ENCODE measurements around the gene ANXA3. TPM values are rescaled to one million over a fixed set of nuclear protein-coding genes. Genes with fewer than 3 reads are reported as not detected.

ANXA3 gene
- total RNA-seq, 1 donor from 2014 or later: 68.7 TPM

GRCh38 chr4:78513411-78513975, 38.1 kb upstream of the ANXA3 start:
- H3K9me3 ChIP-seq (ENCODE audit: insufficient read depth, low read depth, low read length): no peaks in the 10 kb centered on the region
- no peak overlapping the region for H2AFZ ChIP-seq (ENCODE audit: low read depth, low read length)
- no peaks in the 10 kb centered on the region for H3K27me3 ChIP-seq (ENCODE audit: insufficient read depth, low read length)
- H3K27me3 Mint-ChIP-seq (ENCODE audit: low read depth, unreplicated experiment): no peaks in the 10 kb centered on the region
- peaks cover 3% of the 10 kb centered on the region for H3K4me1 Mint-ChIP-seq (ENCODE audit: low read depth, unreplicated experiment)
- H3K36me3 Mint-ChIP-seq (ENCODE audit: low read depth, unreplicated experiment): peaks cover 3% of the 10 kb centered on the region
- FAIRE-seq: no peak
- H3K4me2 ChIP-seq (ENCODE audit: low read length): no peak overlapping the region
- H3K79me2 ChIP-seq (ENCODE audit: insufficient read depth, low read length): no peaks in the 10 kb centered on the region
- no peak overlapping the region for H3K27ac Mint-ChIP-seq (ENCODE audit: unreplicated experiment)
- no peak for TF ChIP-seq EZH2 (IDR thresholded peaks at IDR 0.05; ENCODE audit: insufficient read depth, low read length)
- no peak for TF ChIP-seq CTCF (IDR thresholded peaks at IDR 0.05; ENCODE audit: insufficient read depth, low read depth, low read length)
- no peak overlapping the region for H3K4me3 ChIP-seq (ENCODE audit: insufficient read depth, low read depth, low read length)
- no peaks in the 10 kb centered on the region for H3K36me3 ChIP-seq (ENCODE audit: insufficient read depth, low read length)
- H3K9ac ChIP-seq (ENCODE audit: low read length): no peak overlapping the region
- no peaks in the 10 kb centered on the region for H3K4me1 ChIP-seq (ENCODE audit: insufficient read depth, low read length)
- H3K9me3 Mint-ChIP-seq (ENCODE audit: unreplicated experiment): no peaks in the 10 kb centered on the region
- no peak for DNase-seq (ENCODE audit: low read depth)
- H4K20me1 ChIP-seq (ENCODE audit: insufficient read depth, low read length): no peaks in the 10 kb centered on the region
- H3K27ac ChIP-seq (ENCODE audit: low read depth, low read length): no peak overlapping the region
- H3K4me3 Mint-ChIP-seq (ENCODE audit: unreplicated experiment): no peak overlapping the region

GRCh38 chr4:78517050-78517652, 34.4 kb upstream of the ANXA3 start:
- DNase-seq (ENCODE audit: low read depth) (peak; percentile 23), FAIRE-seq (peak; percentile 39)
- no peaks in the 10 kb centered on the region for H3K9me3 ChIP-seq (ENCODE audit: insufficient read depth, low read depth, low read length)
- H3K27ac ChIP-seq (ENCODE audit: low read depth, low read length): no peak overlapping the region
- TF ChIP-seq EZH2 (IDR thresholded peaks at IDR 0.05; ENCODE audit: insufficient read depth, low read length) (no peak), CTCF (IDR thresholded peaks at IDR 0.05; ENCODE audit: insufficient read depth, low read depth, low read length) (peak; percentile 65)
- no peaks in the 10 kb centered on the region for H3K4me1 ChIP-seq (ENCODE audit: insufficient read depth, low read length)
- no peak overlapping the region for H3K27ac Mint-ChIP-seq (ENCODE audit: unreplicated experiment)
- no peaks in the 10 kb centered on the region for H3K27me3 ChIP-seq (ENCODE audit: insufficient read depth, low read length)
- no peaks in the 10 kb centered on the region for H3K9me3 Mint-ChIP-seq (ENCODE audit: unreplicated experiment)
- no peaks in the 10 kb centered on the region for H3K36me3 Mint-ChIP-seq (ENCODE audit: low read depth, unreplicated experiment)
- H3K4me2 ChIP-seq (ENCODE audit: low read length): no peak overlapping the region
- H3K4me3 ChIP-seq (ENCODE audit: insufficient read depth, low read depth, low read length): no peak overlapping the region
- H3K9ac ChIP-seq (ENCODE audit: low read length): no peak overlapping the region
- H3K79me2 ChIP-seq (ENCODE audit: insufficient read depth, low read length): no peaks in the 10 kb centered on the region
- no peaks in the 10 kb centered on the region for H3K4me1 Mint-ChIP-seq (ENCODE audit: low read depth, unreplicated experiment)
- no peaks in the 10 kb centered on the region for H4K20me1 ChIP-seq (ENCODE audit: insufficient read depth, low read length)
- H2AFZ ChIP-seq (ENCODE audit: low read depth, low read length): no peak overlapping the region
- no peaks in the 10 kb centered on the region for H3K36me3 ChIP-seq (ENCODE audit: insufficient read depth, low read length)
- H3K27me3 Mint-ChIP-seq (ENCODE audit: low read depth, unreplicated experiment): no peaks in the 10 kb centered on the region
- H3K4me3 Mint-ChIP-seq (ENCODE audit: unreplicated experiment): no peak overlapping the region

GRCh38 chr4:78518561-78518960, 33.0 kb upstream of the ANXA3 start:
- Histone ChIP-seq H2AFZ (ENCODE audit: low read depth, low read length) (no peak overlapping the region), H3K4me3 (ENCODE audit: insufficient read depth, low read depth, low read length) (no peak overlapping the region), H3K36me3 (ENCODE audit: insufficient read depth, low read length) (no peaks in the 10 kb centered on the region), H4K20me1 (ENCODE audit: insufficient read depth, low read length) (no peaks in the 10 kb centered on the region), H3K27me3 (ENCODE audit: insufficient read depth, low read length) (no peaks in the 10 kb centered on the region), H3K79me2 (ENCODE audit: insufficient read depth, low read length) (no peaks in the 10 kb centered on the region), H3K9me3 (ENCODE audit: insufficient read depth, low read depth, low read length) (no peaks in the 10 kb centered on the region), H3K9ac (ENCODE audit: low read length) (no peak overlapping the region), H3K27ac (ENCODE audit: low read depth, low read length) (no peak overlapping the region), H3K4me1 (ENCODE audit: insufficient read depth, low read length) (no peaks in the 10 kb centered on the region), H3K4me2 (ENCODE audit: low read length) (no peak overlapping the region)
- Mint-ChIP-seq H3K4me1 (ENCODE audit: low read depth, unreplicated experiment) (no peaks in the 10 kb centered on the region), H3K27me3 (ENCODE audit: low read depth, unreplicated experiment) (no peaks in the 10 kb centered on the region), H3K4me3 (ENCODE audit: unreplicated experiment) (no peak overlapping the region), H3K36me3 (ENCODE audit: low read depth, unreplicated experiment) (no peaks in the 10 kb centered on the region), H3K27ac (ENCODE audit: unreplicated experiment) (no peak overlapping the region), H3K9me3 (ENCODE audit: unreplicated experiment) (no peaks in the 10 kb centered on the region)
- DNase-seq (ENCODE audit: low read depth) (no peak), FAIRE-seq (no peak)
- TF ChIP-seq CTCF (IDR thresholded peaks at IDR 0.05; ENCODE audit: insufficient read depth, low read depth, low read length) (no peak), EZH2 (IDR thresholded peaks at IDR 0.05; ENCODE audit: insufficient read depth, low read length) (no peak)
